Effector memory CD8-positive, alpha-beta T cell (primary cell): Measurements from ENCODE around the gene BRICD5.

ENCODE experiments used
- ATAC-seq: fragments of 150-1000 bp; cut with Tn5 transposase; replicated peaks from 2 replicates; pipeline ENCODE4 v1.10.0; 2021; ENCODE audit warnings: mild to moderate bottlenecking, moderate library complexity
- DNase-seq, 3 experiments: peaks; one replicate each; pipeline ENCODE4 v3.0.0; 2021
- H3K27ac Mint-ChIP-seq, 2 donors: one replicate each; pipeline ENCODE4 v1.8.0; 2022; ENCODE audit warnings: mild to moderate bottlenecking in 2 of 2, mixed read lengths in 2 of 2, moderate library complexity in 2 of 2
- H3K27me3 Mint-ChIP-seq, 2 donors: one replicate each; pipeline ENCODE4 v1.8.0; 2022; ENCODE audit warnings: mixed read lengths in 2 of 2
- H3K36me3 Mint-ChIP-seq: one replicate; pipeline ENCODE4 v1.8.0; 2022; ENCODE audit warnings: mild to moderate bottlenecking, moderate library complexity, mixed read lengths; ENCODE audit not compliant: insufficient read depth
- H3K4me1 Mint-ChIP-seq, 2 donors: one replicate each; pipeline ENCODE4 v1.8.0; 2022; ENCODE audit warnings: low read depth in 2 of 2, mixed read lengths in 2 of 2
- H3K4me3 Mint-ChIP-seq, 2 donors: one replicate each; pipeline ENCODE4 v1.8.0; 2022; ENCODE audit warnings: mild to moderate bottlenecking in 2 of 2, mixed read lengths in 2 of 2, moderate library complexity in 2 of 2
- H3K9me3 Mint-ChIP-seq, 2 donors: one replicate each; pipeline ENCODE4 v1.8.0; 2022; ENCODE audit warnings: mixed read lengths in 2 of 2

The BRICD5 gene

DNA sequence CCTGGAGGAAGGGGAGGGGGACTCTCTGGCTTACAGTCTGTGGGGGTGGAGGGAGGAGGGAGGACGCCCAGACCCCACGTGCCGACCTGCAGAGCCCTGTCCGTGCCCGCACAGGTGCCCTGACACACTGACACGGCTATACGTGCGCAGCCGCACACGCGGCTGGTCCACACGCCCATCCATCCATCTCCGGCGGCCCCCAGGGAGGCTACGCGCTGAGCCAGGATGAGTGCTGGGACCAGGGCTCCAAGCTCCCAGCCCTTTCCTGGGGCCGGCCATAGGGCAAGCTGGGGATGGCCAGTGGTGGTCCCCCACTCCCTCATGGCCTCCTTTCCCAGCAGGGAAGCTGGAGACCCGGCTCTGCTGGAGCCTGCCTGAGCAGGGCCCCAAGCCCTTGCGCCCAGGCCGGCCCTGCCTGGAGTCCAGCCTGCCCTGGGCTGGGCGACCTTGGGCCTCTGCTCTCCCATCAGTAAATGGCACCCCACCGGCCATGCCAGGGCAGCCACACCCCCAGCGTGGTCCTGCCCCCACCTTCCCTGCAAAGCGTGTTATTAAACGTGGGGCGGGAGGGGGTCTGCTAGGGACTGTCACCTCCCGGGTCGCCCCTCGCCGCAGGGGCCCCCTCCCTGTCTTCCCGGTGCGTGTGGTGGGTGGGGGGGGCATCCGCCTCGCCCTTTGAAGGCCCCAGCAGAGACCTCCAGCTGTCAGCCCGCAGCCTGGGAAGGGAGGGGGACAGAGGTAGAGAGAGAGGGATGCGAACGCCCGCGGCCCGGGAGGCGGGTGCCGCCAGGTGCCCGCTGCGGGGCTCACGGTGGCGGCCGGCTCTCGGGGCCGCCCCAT is 15.1 kb downstream of the BRICD5 start:
- ATAC-seq, result peak; percentile 28

DNA sequence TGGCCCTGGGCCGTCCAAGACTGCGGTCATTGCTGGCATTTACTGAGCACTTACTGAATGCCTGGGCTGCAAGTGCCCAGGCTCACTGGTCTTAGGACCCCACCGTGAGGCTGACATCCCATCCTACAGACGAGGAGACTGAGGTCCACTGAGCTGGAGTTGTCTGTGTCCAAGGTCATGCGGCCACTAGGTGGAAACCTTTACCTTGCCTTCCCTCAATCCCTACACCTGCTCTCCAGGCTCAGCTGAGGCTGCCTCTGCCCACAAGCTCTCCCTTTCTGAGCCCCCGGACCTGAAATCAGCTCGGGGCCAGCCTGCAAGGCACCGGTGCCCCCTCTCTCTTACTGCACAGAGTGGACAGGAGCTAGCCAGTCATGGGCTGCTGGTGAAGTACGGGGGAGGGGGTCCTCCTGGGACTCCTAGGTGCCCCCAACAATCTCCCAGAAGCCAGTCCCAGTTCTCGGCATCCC is 15.8 kb downstream of the BRICD5 start:
- no peak overlapping the region for H3K27ac Mint-ChIP-seq
- ATAC-seq (peak; percentile 80), DNase-seq (peak; percentile 25 to 48 (median 33))
- H3K4me3 Mint-ChIP-seq, result peak overlapping the region in 1 of 2 donors; percentile 48
- H3K27me3 Mint-ChIP-seq, result peaks cover 28 to 43% of the 10 kb centered on the region in 2 donors
- peaks cover 2 to 5% of the 10 kb centered on the region in 2 donors for H3K4me1 Mint-ChIP-seq
- no peaks in the 10 kb centered on the region for H3K9me3 Mint-ChIP-seq
- no peaks in the 10 kb centered on the region for H3K36me3 Mint-ChIP-seq

More for the DNA sequence above, 15.1 kb downstream of the BRICD5 start:
- no peak overlapping the region for H3K27ac Mint-ChIP-seq
- DNase-seq, result no peak
- peaks cover 2 to 5% of the 10 kb centered on the region in 2 donors for H3K4me1 Mint-ChIP-seq
- peak overlapping the region; percentile 48 for H3K4me3 Mint-ChIP-seq
- H3K27me3 Mint-ChIP-seq, result peaks cover 33 to 50% of the 10 kb centered on the region in 2 donors
- H3K9me3 Mint-ChIP-seq, result no peaks in the 10 kb centered on the region
- no peaks in the 10 kb centered on the region for H3K36me3 Mint-ChIP-seq

DNA sequence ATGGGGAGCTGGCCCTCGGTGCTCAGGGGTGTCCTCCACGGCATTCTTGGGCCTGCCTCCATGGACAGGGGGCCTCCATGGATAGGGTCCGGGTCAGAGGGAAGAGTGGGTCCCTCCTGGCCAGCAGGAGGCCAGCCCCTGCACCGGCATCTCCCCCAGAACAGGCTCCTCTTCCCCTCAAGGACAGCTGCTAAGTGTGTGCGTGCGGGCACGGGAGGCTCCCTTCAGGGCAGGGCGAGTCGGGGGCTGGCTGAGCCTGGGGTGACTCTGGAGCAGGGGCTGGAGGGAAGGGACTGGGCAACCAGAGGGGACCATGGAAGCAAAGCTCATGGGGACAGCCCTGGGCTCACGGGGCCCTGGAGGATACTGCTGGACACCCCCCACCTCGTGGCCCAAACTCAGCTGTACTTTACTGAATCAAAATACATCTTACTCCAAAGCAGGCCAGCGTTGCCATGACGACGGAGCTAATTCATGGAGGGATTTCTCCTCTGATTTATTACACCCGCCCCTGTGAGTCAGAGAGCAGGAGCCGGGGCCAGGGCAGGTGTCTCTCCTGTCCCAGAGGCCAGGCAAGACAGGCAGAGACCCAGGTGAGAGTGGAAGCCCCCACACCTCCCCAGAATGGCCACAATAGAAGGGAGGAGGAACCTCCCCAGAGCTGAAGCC is 16.4 kb downstream of the BRICD5 start:
- no peak overlapping the region for H3K27ac Mint-ChIP-seq
- H3K36me3 Mint-ChIP-seq, result no peaks in the 10 kb centered on the region
- ATAC-seq (no peak), DNase-seq (no peak)
- no peaks in the 10 kb centered on the region for H3K9me3 Mint-ChIP-seq
- peaks cover 28 to 39% of the 10 kb centered on the region in 2 donors for H3K27me3 Mint-ChIP-seq
- peak overlapping the region in 1 of 2 donors; percentile 48 for H3K4me3 Mint-ChIP-seq
- peaks cover 2 to 5% of the 10 kb centered on the region in 2 donors for H3K4me1 Mint-ChIP-seq

DNA sequence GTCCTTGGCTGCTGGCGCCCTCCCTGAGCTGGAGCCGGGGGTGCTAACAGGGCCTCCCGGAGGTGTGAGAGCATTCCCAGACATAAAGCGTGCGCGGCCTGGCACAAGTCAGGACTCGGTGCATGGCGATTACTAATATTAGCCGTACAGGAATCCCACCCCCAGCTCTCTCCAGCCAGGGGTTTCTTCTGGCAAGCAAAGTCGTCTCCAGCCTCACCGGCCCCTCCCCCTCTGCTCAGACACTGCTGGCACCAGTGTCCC is 19.3 kb downstream of the BRICD5 start:
- H3K4me3 Mint-ChIP-seq, result no peak overlapping the region
- no peak for DNase-seq
- peaks cover 2 to 5% of the 10 kb centered on the region in 2 donors for H3K4me1 Mint-ChIP-seq
- ATAC-seq, result no peak
- H3K27ac Mint-ChIP-seq, result no peak overlapping the region
- H3K27me3 Mint-ChIP-seq, result peaks cover 7 to 16% of the 10 kb centered on the region in 2 donors
- H3K9me3 Mint-ChIP-seq, result no peaks in the 10 kb centered on the region
- no peaks in the 10 kb centered on the region for H3K36me3 Mint-ChIP-seq

DNA sequence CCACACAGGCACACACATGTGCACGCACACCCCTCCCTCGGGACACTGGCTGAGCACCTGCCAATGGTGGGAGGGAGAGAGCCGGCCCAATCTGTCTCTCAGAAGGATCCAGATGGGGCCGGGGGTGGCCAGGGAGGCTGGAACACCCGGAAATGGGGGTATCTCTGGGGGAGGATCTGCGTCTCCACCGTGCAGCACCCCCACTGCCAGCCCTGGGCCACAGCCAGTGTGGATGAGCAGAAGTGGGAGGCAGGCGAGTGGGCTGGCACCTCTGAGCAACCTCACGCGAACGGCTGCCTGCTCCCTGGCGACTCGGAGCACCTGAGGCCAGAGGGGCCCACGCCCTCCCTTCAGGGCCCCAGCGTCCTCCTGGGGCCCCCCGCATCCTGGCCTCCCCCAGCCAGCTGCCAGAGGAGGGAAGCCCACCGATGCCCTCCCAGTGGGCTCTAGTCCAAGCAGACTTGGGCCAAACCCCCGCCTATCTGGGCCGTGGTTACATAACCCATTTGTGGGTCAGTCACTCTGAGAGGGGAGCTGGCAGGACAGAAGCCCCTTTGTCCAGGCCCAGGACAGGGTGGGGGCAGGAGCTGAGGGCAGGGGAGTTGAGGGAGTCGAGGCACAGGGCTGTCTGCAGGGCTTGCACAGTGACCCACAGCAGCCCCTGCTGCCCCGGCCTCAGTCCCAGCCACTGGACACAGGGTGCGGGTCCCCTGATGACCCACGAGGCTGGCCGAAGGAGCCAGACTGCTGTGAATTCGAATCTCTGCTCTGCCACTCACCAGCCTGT is 19.8 kb downstream of the BRICD5 start:
- peaks cover 7 to 16% of the 10 kb centered on the region in 2 donors for H3K27me3 Mint-ChIP-seq
- ATAC-seq (no peak), DNase-seq (no peak)
- no peaks in the 10 kb centered on the region for H3K9me3 Mint-ChIP-seq
- H3K36me3 Mint-ChIP-seq, result no peaks in the 10 kb centered on the region
- no peak overlapping the region for H3K4me3 Mint-ChIP-seq
- H3K4me1 Mint-ChIP-seq, result peaks cover 2 to 5% of the 10 kb centered on the region in 2 donors
- H3K27ac Mint-ChIP-seq, result no peak overlapping the region

DNA sequence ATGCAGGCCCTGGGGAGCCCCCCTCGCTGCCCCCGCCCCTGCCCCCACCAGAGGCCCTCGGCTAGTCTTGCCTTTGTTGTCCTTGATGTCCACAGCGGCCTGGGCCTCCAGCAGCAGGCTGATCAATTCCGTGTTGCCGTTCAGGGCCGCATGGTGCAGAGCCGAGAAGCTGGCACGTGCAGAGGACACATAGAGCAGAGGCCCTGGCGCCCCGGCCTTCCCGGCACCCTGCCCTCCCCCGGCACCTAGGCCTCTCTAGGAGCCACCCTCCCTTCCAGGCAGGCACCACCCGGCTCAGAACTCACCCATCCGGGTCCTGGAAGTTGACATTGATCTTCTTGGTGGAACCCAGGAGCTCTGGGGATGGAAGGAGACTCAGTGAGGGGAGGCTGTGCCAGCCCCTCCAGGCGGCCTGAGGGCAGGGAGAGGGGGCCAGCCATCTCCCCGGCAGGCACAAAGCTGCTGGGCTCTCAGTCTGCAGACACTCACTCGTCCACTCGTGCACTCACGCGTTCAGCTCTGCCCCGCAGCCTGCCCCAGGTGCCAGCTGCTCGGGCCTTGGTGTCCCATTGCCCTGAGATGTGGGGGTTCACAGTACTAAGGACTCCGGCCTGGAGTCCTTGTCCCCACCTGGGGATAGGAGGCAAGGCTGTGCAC is 20.5 kb downstream of the BRICD5 start:
- no peak overlapping the region for H3K4me3 Mint-ChIP-seq
- ATAC-seq, result no peak
- peaks cover 5 to 13% of the 10 kb centered on the region in 2 donors for H3K27me3 Mint-ChIP-seq
- H3K36me3 Mint-ChIP-seq, result no peaks in the 10 kb centered on the region
- no peak overlapping the region for H3K27ac Mint-ChIP-seq
- DNase-seq, result no peak
- H3K4me1 Mint-ChIP-seq, result peaks cover 2 to 5% of the 10 kb centered on the region in 2 donors
- no peaks in the 10 kb centered on the region for H3K9me3 Mint-ChIP-seq

DNA sequence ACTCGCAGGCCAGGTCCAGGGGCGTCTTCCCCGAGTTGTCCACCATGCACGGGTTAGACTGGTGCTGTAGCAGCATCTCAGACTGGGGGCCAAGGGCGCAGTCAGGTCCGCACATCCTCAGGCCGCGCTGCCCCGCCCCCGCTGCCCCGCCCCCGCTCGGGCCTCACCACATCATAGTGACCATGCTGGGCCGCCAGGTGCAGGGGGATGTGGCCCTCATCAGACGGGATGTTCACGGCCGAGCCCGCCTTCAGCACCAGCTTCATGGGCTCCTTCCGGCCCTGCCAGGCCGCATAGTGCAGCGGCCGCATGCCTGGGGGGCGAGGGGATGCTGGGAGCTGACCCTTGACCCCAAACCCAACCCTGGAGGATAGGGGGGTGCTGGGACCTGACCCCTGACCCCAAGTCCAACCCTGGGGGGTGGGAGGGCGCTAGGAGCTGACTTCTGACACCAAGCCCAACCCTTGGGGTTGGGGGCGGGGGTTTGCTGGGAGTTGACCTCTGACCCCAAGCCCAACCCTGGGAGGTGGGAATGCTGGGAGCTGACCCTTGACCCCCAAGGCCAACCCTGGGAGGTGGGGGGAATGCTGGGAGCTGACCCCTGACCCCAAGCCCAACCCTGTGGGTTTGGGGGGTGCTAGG is 21.3 kb downstream of the BRICD5 start:
- ATAC-seq (no peak), DNase-seq (no peak)
- H3K27me3 Mint-ChIP-seq, result peaks cover 0 to 5% of the 10 kb centered on the region in 2 donors
- no peak overlapping the region for H3K4me3 Mint-ChIP-seq
- H3K4me1 Mint-ChIP-seq, result no peaks in the 10 kb centered on the region
- H3K27ac Mint-ChIP-seq, result no peak overlapping the region
- no peaks in the 10 kb centered on the region for H3K36me3 Mint-ChIP-seq
- H3K9me3 Mint-ChIP-seq, result no peaks in the 10 kb centered on the region

DNA sequence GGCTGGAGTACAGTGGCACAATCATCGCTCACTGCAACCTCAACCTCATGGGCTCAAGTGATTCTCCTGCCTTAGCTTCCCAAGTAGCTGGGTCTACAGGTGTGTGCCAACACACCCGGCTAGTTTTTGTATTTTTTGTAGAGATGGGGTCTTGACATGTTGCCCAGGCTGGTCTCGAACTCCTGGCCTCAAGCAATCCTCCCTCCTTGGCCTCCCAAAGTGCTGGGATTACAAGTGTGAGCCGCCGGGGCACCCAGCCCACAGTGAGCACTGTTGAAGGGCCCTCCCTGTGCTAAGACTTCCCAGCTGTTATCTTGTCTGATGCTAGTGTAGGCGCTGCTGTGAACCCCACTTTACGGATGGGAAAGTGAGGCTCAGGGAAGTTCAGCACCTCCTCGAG is 22.3 kb downstream of the BRICD5 start:
- no peaks in the 10 kb centered on the region for H3K36me3 Mint-ChIP-seq
- H3K27ac Mint-ChIP-seq, result no peak overlapping the region

DNA sequence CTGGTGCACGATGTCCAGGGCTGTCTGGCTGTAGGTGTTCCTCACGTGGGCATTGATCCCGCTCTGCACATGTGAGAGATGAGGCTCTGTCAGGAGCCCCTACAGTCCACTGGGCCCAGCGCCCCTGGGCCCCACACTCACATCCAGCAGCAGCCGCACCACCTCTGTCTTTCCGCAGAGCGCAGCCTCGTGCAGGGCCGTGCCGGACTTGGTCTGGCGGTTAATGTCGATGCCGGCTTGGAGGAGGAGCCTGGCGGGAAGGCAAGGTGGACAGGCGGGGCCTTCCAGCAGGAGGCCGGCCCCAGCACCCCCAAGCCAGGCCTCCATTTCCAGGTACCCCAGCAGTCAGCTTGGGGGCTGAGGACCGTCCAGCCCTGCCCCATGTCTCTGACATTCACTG is 23.5 kb downstream of the BRICD5 start:
- Mint-ChIP-seq H3K36me3 (no peaks in the 10 kb centered on the region), H3K27ac (no peak overlapping the region), H3K9me3 (no peaks in the 10 kb centered on the region), H3K27me3 (no peaks in the 10 kb centered on the region), H3K4me3 (no peak overlapping the region), H3K4me1 (peaks cover 3% of the 10 kb centered on the region in 2 donors)
- DNase-seq, result no peak
- no peak for ATAC-seq

More for the DNA sequence above, 22.3 kb downstream of the BRICD5 start:
- Mint-ChIP-seq H3K9me3 (no peaks in the 10 kb centered on the region), H3K4me1 (no peaks in the 10 kb centered on the region), H3K4me3 (no peak overlapping the region), H3K27me3 (no peaks in the 10 kb centered on the region)
- ATAC-seq, result no peak
- DNase-seq, result no peak

DNA sequence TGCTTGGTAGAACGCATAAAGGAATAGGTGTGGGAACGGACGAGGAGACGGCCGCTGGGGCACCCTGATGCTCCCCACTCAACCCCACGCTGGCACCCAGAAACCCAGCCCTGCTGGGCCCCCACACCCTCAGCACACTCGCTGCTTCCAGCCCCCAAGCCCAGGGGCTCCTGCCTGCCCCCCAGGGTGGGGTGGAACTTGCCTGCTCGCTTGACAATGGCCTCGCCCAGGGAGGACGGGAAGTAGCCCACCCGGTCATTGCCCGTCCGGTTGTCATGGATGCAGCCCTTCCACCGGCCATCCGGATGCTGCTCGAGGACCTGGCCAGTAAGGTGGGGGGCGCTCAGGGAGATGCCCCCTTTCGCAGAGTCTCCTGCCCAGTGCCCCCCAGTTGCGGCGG is 24.2 kb downstream of the BRICD5 start:
- DNase-seq (no peak), ATAC-seq (no peak)
- H3K4me3 Mint-ChIP-seq, result no peak overlapping the region
- no peaks in the 10 kb centered on the region for H3K9me3 Mint-ChIP-seq
- H3K27me3 Mint-ChIP-seq, result no peaks in the 10 kb centered on the region
- peaks cover 5 to 8% of the 10 kb centered on the region in 2 donors for H3K4me1 Mint-ChIP-seq
- H3K27ac Mint-ChIP-seq, result no peak overlapping the region
- no peaks in the 10 kb centered on the region for H3K36me3 Mint-ChIP-seq

DNA sequence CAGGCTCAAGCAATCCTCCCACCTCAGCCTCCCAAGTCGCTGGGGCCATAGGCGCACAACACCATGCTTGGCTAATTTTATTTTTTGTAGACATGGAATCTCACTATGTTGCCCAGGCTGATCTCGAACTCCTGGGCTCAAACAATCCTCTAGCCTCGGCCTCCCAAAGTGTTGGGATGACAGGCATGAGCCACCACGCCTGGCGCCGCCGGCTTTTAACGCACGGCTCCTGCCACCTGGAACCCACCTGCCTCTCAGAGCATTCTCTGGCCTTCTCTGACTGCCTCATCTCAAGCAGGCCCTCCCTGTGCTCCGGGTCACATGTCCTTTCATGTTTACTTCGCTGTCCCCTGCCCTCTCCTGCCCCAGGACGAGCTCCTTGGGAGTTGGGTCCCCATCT is 24.6 kb downstream of the BRICD5 start:
- Mint-ChIP-seq H3K9me3 (no peaks in the 10 kb centered on the region), H3K27me3 (no peaks in the 10 kb centered on the region), H3K4me1 (peaks cover 5 to 8% of the 10 kb centered on the region in 2 donors), H3K36me3 (no peaks in the 10 kb centered on the region), H3K27ac (peak overlapping the region in 1 of 2 donors; percentile 68), H3K4me3 (no peak overlapping the region)
- DNase-seq (no peak), ATAC-seq (no peak)

DNA sequence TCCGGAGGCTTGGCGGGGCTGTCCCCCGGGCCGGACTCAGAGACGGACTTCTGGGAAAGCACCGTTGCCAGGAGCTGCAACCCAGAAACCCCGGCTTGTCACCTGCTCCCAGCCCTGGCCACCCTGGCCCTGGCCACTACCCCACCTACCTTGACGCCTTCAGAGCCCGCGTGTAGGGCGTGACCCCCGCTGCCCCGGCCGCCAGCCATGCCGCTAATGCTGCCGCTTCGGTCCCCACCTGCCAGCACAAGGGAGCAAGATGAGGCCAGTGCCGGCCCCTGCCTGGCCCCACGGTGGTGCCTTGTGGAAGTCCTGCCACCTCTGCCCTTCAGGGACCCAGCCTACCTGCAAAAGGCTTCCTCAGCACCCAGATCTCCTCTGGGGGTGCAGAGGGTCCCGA is 25.7 kb downstream of the BRICD5 start:
- H3K27me3 Mint-ChIP-seq, result no peaks in the 10 kb centered on the region
- no peak for ATAC-seq
- no peak for DNase-seq
- no peaks in the 10 kb centered on the region for H3K36me3 Mint-ChIP-seq
- H3K4me3 Mint-ChIP-seq, result no peak overlapping the region
- H3K4me1 Mint-ChIP-seq, result peaks cover 5 to 8% of the 10 kb centered on the region in 2 donors
- no peak overlapping the region for H3K27ac Mint-ChIP-seq
- no peaks in the 10 kb centered on the region for H3K9me3 Mint-ChIP-seq

DNA sequence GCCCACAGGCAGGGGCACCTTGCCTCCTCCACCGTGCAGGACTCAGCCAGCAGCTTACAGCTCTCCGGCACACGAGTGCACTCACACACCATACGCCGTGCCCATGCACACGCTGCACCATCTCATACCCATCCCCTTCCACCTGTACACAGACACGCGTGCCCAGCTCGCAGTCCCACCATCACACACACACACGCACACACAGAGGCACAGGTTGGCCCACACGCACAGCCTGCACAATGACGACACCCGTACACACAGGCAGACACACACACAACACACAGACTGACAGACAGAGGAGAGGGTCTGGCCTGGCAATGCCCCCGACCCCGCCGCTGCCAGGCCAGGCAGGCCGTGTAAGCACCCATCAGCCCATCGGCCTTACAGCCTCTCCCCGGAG is 26.3 kb downstream of the BRICD5 start:
- no peak overlapping the region for H3K4me3 Mint-ChIP-seq
- no peaks in the 10 kb centered on the region for H3K36me3 Mint-ChIP-seq
- H3K27ac Mint-ChIP-seq, result no peak overlapping the region
- no peak for DNase-seq
- H3K9me3 Mint-ChIP-seq, result no peaks in the 10 kb centered on the region
- no peak for ATAC-seq
- H3K4me1 Mint-ChIP-seq, result peaks cover 5 to 8% of the 10 kb centered on the region in 2 donors
- H3K27me3 Mint-ChIP-seq, result no peaks in the 10 kb centered on the region
